CD1c-positive myeloid dendritic cell (primary cell): ENCODE data around the gene PPIA.
"Not testable (repeated sequence)": the region's sequence is repeated elsewhere in the genome, so short reads cannot be mapped to it uniquely, and the experiment has no call there.

Experiments used
- DNase-seq: peaks from one replicate; pipeline ENCODE4 v3.0.0-alpha.2; 2016; ENCODE audit errors: extremely low spot score

Gene PPIA

GRCh38 chr7:44764081-44764480 lies 32.4 kb upstream of the PPIA start:
- DNase-seq = no peak

GRCh38 chr7:44764665-44765578 lies 31.6 kb upstream of the PPIA start:
- DNase-seq = no peak

DNA sequence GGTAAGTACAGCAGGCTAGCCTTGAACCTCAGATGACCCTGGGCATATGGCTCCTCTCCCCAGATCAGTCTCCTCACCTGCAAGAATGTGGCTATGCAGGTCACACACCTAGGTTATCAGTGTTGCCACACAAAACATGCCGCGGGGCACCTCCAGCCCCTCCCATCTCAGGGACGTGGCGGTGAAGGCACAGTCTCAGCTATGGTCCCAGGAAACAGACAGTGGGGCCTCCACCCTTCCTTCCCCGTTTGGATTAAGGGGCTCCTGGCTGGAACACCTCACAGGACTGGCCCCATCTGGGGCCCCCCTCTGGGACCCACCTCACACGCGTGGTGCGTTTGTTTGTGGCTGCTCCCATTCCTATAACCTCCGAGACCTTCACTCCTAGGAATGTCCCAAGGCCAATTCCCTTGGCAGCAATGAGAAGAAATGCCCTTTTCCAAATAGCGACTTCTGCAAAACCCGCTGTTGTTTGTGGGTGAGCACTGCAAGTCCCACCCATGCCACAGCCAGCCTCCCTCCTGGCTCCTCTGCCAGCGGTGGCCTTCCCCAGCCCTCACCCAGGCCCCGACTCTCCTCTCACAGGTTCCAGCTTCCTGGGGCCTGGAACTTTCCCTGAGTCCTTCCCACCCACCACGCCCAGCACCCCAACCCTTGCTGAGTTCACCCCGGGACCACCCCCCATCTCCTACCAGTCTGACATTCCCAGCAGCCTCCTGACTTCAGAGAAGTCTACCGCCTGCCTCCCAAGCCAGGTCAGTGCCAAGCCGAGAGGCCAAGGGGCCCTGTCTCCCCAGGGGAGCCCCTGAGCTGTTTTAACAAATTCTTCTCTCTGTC lies 30.7 kb upstream of the PPIA start:
- DNase-seq = no peak

DNA sequence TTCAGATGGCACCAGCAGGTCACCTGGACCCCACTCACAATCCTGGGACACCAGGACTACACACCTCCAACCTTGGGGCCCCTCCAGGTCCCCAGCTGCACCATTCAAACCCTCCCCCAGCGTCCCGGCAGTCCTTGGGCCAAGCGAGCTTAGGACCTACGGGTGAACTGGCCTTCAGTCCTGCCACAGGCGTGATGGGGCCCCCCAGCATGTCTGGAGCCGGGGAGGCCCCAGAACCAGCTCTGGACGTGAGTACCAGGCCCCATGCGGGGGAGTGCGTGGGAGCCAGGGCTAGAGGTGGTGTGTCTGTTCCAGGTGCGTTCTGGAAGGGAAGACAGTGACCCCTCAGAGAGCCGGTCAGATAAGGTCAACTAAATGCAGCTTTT lies 30.1 kb upstream of the PPIA start:
- DNase-seq = no peak

DNA sequence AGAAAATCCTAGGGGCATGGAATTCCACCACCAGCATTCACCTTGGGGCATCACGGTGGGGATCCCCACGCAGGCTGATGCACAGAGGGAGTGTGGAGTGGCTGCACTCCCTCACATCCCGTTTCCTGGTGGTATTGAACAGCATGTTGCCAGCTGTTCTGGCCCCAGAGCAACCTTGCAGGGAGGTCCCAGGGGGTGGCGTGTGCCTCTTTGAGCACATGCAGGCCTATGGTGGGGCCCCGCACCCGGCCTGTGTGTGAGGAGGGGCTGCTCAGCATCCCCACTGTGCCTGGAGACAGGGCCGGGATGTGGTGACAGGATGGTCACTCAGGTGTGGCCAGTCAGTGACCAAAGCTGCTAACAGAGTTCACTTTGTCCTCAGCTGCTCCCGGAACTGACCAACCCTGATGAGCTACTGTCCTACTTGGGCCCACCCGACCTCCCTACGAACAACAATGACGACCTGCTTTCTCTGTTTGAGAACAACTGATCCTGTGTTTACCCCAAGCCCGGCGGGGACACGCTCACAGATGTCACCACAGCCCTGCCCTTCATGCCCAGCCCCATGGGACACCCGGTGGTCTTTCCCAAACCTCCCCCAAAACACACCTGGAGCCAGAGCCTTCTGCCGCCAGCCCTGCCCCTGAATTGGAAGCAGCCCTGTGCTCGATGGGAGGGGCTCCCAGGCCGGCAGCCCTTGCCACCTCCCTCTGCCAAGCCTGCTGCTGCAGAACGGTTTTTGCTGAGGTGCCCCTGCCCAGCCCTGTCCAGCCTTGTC lies 29.2 kb upstream of the PPIA start:
- no peak for DNase-seq

DNA sequence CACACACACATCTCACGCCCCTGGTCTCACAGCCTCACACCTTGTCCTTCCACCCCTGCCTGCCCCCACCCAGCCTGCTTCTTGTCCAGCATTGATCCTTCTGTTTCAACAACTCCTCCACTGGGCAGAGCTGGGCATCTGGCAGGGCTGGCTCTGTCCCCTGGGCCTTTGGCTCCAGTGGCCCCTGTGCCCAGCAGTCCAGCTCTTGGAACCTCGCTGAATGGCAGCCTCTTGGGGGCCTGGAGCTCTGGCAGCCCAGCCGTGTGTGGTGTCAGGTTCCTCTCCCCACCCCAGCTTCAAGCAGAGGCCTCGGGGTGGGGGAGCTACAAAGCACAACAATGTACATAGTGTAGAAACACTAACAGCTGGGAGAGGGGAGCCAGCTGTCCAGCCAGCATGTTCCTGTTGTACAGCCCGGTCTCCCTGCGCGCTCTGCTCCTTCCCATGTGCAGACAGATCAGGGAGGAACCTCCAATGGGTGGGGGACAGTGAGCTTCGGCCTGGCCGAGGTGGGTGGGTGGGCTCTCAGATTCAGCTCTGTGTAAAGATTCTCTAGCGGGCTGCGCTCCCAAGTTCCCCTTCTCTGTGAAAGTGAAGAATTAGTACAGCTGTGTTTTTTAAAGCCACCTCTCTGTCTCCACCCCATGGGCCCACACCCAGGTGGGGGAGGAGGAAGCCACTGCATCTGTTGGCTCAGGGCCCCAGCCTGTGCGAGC lies 28.4 kb upstream of the PPIA start:
- no peak for DNase-seq

DNA sequence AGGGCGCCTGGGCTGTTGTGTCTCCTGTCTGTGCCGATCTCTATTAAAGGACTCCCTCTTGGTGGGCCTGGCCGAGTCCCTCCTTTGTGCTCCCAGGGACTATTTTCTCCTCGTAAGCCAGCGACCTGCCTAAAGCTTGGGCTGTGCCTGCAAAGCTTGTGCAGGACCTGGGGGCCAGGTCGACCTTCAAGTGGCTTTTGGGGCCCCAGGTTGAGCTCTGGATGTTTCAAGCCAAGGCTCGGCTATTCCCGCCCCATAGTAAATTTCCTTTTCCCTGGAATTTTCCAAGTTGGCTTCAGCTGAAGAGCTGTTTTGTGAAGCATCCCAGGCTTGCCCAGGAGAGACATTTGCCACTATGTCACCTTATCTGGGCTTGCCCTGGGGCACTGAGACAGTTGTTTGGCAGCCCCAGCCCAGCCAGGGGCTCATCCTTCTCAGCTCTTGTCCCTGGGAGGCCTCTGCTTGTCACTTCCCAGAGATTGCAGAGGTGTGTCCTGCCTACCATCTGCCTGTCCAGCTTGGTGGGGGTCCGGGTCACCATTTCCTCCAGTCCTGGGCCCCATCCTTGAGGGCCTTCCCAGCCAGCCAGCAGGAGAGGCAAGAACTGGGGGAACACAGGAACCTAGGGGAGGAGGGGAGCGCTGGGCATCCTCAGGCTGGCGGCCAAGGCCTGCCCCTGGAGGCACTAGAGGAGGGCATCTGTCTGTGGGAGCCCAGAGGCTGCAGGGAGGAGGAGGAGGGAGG lies 27.7 kb upstream of the PPIA start:
- DNase-seq = no peak

DNA sequence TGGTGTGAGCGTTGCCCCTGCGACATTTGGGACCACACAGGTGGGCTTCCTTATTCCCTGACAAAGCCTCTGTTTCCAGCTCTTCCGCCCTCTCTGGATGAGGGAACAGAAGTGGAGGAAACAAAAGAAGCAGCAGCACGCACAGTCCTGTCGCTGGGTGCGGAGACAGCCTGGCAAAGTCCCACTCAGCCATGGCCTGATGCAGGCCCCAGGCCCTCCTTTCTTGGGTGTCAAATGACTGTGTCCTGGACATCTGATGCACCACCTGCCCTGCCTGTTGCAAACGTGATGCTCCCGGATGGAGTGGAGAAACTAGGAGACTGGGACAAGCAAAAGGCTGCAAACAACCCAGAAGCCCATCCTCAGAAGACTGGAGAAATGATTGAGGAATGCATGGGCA lies 27.1 kb upstream of the PPIA start:
- DNase-seq = no peak

DNA sequence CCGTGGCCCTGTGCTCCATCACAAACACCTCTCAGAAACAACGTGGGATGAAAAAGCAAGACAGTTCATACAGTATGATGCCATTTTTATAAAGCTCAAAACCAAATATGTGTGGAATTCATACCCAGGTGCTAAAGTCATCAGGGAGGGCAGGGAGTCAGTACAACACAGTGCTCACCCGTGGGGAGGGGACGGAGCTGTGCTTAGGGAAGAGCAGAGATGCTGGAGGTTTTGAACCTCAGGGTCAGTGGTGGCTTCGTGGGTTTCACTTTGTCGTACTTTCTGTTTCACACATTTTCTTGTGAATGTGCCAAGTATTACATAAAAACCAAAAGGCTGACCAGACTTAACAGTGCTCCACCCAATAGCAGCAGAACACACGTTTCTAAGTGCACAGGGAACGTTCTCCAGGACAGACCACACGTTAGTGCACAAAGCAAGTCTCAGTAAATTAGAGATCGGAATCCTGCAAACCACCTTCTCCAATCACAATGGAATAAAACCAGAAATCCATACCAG lies 26.6 kb upstream of the PPIA start:
- no peak for DNase-seq

GRCh38 chr7:44771358-44771757 lies 25.1 kb upstream of the PPIA start:
- no peak for DNase-seq

- DNase-seq = no peak
Observed at GRCh38 chr7:44772440-44772839, 24.0 kb upstream of the PPIA start.

GRCh38 chr7:44772867-44773266 lies 23.6 kb upstream of the PPIA start:
- no peak for DNase-seq

- not testable (repeated sequence) for DNase-seq
Observed at GRCh38 chr7:44774486-44774885, 22.0 kb upstream of the PPIA start.

DNA sequence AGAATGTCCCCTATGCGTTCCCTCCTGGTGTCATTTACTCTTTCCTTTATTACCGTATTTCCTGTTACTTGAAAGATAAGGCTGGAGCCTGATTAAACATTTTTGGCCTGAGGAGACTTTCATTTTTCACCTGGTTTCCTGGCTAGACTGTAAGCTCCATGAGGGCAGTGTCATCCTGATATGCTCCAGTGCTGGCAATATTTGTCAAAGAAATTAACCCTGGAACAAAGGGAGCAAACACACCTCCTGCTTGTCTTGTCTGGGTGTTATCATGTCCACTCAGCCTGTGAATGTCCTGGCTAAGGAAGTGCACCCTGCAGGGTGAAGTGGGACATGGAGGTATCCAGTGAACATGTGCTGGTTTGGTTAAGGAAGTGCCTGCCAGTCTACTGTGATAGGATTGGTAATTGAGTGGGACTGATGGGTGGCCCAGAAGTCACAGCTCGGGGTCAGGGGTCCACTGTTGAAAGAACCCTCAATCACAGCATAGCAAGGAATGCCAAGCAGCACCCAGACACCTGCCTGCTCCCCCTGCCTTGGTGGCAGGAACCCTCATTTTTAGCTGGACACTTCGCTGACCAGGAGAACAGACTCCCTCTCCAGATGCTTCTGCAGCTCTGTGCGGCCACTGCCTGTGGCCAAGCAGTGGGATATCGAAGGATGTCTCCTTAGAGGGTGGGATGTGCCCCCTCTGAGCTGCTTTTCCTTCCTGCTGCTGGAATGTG lies 20.9 kb upstream of the PPIA start:
- DNase-seq = no peak

DNA sequence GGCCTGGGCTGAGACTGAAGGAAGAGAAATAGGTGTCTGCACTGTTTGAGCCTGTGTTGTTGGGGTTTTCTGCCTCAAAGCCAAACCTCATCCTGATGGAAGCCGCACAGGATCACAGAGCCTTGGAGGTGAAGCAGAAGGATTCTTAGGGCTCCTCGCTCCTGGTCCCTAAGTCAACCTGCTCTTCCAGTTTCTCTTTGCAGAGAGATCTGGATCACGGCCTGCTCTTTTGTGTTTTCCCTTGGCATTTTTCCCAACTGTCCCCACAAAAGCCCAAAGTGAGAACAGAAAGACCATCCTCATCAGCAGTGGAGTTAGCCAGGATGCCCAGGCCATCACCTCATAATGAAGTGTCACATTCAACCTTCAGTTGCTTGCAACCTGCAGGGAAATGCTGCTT lies 20.3 kb upstream of the PPIA start:
- DNase-seq = no peak

- DNase-seq = no peak
Observed at GRCh38 chr7:44782460-44782859, 14.0 kb upstream of the PPIA start.

DNA sequence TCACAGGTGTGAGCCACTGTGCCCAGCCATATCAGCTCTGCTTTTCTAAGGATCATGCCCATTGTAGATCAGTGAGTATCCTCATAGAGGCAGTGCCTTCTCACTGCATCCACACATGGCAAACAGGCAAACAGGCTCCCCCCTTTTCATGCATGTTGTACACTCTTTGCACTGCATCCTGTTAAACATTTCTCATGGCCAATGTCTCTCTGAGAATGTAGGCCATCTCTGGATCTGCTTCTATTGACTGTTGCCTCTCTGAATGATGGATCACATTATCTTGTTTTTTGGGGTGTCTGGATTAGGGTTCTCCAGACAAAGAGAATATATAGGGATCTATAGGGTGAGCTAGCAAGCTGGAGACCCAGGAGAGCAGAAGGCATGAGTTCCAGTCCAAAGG lies 13.1 kb upstream of the PPIA start:
- no peak for DNase-seq

- DNase-seq = no peak
Observed at GRCh38 chr7:44784364-44784763, 12.1 kb upstream of the PPIA start.

GRCh38 chr7:44785218-44785617 lies 11.3 kb upstream of the PPIA start:
- DNase-seq = not testable (repeated sequence)

- no peak for DNase-seq
Observed at GRCh38 chr7:44787041-44787440, 9.4 kb upstream of the PPIA start.
